Gastrocnemius medialis (tissue), 4 donors: ENCODE data around the gene ATG9A.

ENCODE experiments used
- CTCF ChIP-seq, 5 experiments: fragments of 450-650 bp in 3 of 5; fragments of 200-600 bp in 2 of 5; sonication (generic) in 2 of 5; IDR thresholded peaks in 4 of 5; conservative IDR thresholded peaks in 1 of 5; 1 replicate in 4 of 5; 2 replicates in 1 of 5; pipeline ENCODE4 v1.5.1; 2016 to 2019; ENCODE audit warnings: antibody characterized with exemption in 5 of 5, mild to moderate bottlenecking in 3 of 5, moderate library complexity in 3 of 5
- POLR2A ChIP-seq, 2 donors: fragments of 450-650 bp; IDR thresholded peaks; one replicate each; pipeline ENCODE4 v1.6.1; 2017; ENCODE audit warnings: antibody characterized with exemption in 2 of 2, mild to moderate bottlenecking in 2 of 2, moderate library complexity in 2 of 2

DNA sequence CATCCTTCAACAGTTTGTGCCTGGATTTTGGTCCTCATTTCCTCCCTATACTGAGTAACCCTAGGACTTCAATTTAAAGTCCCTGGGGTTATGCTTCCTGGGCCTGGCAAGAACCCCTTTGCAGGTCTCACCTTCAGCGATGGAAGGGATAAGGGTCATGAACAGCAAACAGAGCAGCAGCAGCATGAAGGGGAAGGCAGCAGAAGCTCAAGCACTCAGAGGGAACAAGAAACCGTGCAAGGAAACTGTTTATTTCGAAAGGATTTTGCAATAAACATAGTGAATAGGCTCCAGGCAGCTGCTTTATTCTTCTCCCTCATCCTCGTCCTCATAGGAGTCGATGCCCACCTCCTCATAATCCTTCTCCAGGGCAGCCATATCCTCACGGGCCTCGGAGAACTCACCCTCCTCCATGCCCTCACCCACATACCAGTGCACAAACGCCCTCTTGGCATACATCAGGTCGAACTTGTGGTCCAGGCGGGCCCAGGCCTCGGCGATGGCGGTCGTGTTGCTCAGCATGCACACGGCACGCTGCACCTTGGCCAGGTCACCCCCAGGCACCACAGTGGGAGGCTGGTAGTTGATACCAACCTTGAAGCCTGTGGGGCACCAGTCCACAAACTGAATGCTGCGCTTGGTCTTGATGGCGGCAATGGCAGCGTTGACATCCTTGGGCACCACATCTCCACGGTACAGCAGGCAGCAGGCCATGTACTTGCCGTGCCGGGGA is 20.8 kb upstream of the ATG9A start:
- TF ChIP-seq POLR2A (IDR thresholded peaks at IDR 0.05), result no peak
- TF ChIP-seq CTCF (IDR thresholded peaks at IDR 0.05 in 4 of 5, conservative IDR thresholded peaks at IDR 0.05 in 1 of 5), result no peak
